Peyer's patch (tissue), 4 donors: Measurements from ENCODE around the gene ADAMTS7. TPM values are rescaled to one million over a fixed set of nuclear protein-coding genes. Genes with fewer than 3 reads are reported as not detected.
"Not testable (repeated sequence)": the region's sequence is repeated elsewhere in the genome, so short reads cannot be mapped to it uniquely, and the experiment has no call there.

Experiments
- DNase-seq, 3 donors: peaks; one replicate each; pipeline ENCODE4 v3.0.0-alpha.2; 2017 to 2019
- H3K27ac ChIP-seq, 4 donors: fragments of 200-600 bp; sonication (generic); one replicate each; pipeline ENCODE4 v1.5.1; 2016 to 2019
- H3K27me3 ChIP-seq, 2 donors: fragments of 200-600 bp; sonication (generic); one replicate each; pipeline ENCODE4 v1.5.1; 2019
- H3K36me3 ChIP-seq, 3 donors: fragments of 200-600 bp; sonication (generic); one replicate each; pipeline ENCODE4 v1.5.1; 2016 to 2019
- H3K4me1 ChIP-seq, 4 donors: fragments of 200-600 bp; sonication (generic); one replicate each; pipeline ENCODE4 v1.5.1; 2016 to 2019
- H3K4me3 ChIP-seq, 4 donors: fragments of 200-600 bp; sonication (generic); 1 replicate in 3 of 4; 2 replicates in 1 of 4; pipeline ENCODE4 v1.5.1; 2016 to 2019; ENCODE audit warnings: mild to moderate bottlenecking in 1 of 4
- H3K9me3 ChIP-seq, 4 donors: fragments of 200-600 bp; sonication (generic); one replicate each; pipeline ENCODE4 v1.5.1; 2016 to 2019; ENCODE audit warnings: mild to moderate bottlenecking in 1 of 4
- CTCF ChIP-seq, 6 experiments: fragments of 450-650 bp in 4 of 6; fragments of 200-600 bp in 2 of 6; sonication (generic) in 1 of 6; IDR thresholded peaks; one replicate each; pipeline ENCODE4 v1.5.1; 2017 to 2019; ENCODE audit warnings: antibody characterized with exemption in 6 of 6, mild to moderate bottlenecking in 3 of 6, moderate library complexity in 1 of 6
- POLR2A ChIP-seq, 2 donors: fragments of 450-650 bp; IDR thresholded peaks; one replicate each; pipeline ENCODE4 v1.5.1; 2017; ENCODE audit warnings: antibody characterized with exemption in 2 of 2, mild to moderate bottlenecking in 2 of 2, moderate library complexity in 2 of 2
- total RNA-seq, 4 donors: library from RNA; depleted of rRNA; stranded (reverse); fragments of >200 nt; gene quantifications; one replicate each; pipeline ENCODE4 v1.1.0, GENCODE V29; 2016

ADAMTS7 gene
- total RNA-seq, 4 donors from 2014 or later = 0.18 to 24.8 (median 2.0) TPM

GRCh38 chr15:78769473-78770225 is 41.6 kb downstream of the ADAMTS7 start:
- H3K27me3 ChIP-seq, H3K27ac ChIP-seq, H3K9me3 ChIP-seq, H3K4me1 ChIP-seq, H3K4me3 ChIP-seq, DNase-seq, H3K36me3 ChIP-seq: not testable (repeated sequence)

GRCh38 chr15:78768531-78769408 is 42.5 kb downstream of the ADAMTS7 start:
- H3K4me1 ChIP-seq = no peaks in the 10 kb centered on the region
- TF ChIP-seq CTCF (IDR thresholded peaks at IDR 0.05) = no peak
- no peak for TF ChIP-seq POLR2A (IDR thresholded peaks at IDR 0.05)
- DNase-seq = no peak
- H3K9me3 ChIP-seq = no peaks in the 10 kb centered on the region
- no peaks in the 10 kb centered on the region for H3K27me3 ChIP-seq
- no peaks in the 10 kb centered on the region for H3K36me3 ChIP-seq
- no peak overlapping the region for H3K4me3 ChIP-seq
- H3K27ac ChIP-seq = no peak overlapping the region

- no peak for TF ChIP-seq CTCF (IDR thresholded peaks at IDR 0.05)
- no peak for TF ChIP-seq POLR2A (IDR thresholded peaks at IDR 0.05)
- DNase-seq = no peak
- H3K4me3 ChIP-seq = no peak overlapping the region
- no peak overlapping the region for H3K27ac ChIP-seq
- no peaks in the 10 kb centered on the region for H3K4me1 ChIP-seq
- no peaks in the 10 kb centered on the region for H3K27me3 ChIP-seq
- no peaks in the 10 kb centered on the region for H3K9me3 ChIP-seq
- H3K36me3 ChIP-seq = no peaks in the 10 kb centered on the region
Measured at GRCh38 chr15:78768096-78768495, 43.2 kb downstream of the ADAMTS7 start.

- DNase-seq = peak in 1 of 3 donors; percentile 41
- TF ChIP-seq CTCF (IDR thresholded peaks at IDR 0.05) (no peak), POLR2A (IDR thresholded peaks at IDR 0.05) (no peak)
- H3K9me3 ChIP-seq = no peaks in the 10 kb centered on the region
Measured at GRCh38 chr15:78767331-78767951, 43.8 kb downstream of the ADAMTS7 start.

GRCh38 chr15:78766641-78767071 is 44.6 kb downstream of the ADAMTS7 start:
- DNase-seq = peak in 2 of 3 donors; percentile 11 to 38
- H3K27ac ChIP-seq, H3K4me1 ChIP-seq, H3K4me3 ChIP-seq, H3K9me3 ChIP-seq, H3K36me3 ChIP-seq, H3K27me3 ChIP-seq: not testable (repeated sequence)

More at GRCh38 chr15:78767331-78767951, 43.8 kb downstream of the ADAMTS7 start:
- H3K4me1 ChIP-seq = no peaks in the 10 kb centered on the region
- no peaks in the 10 kb centered on the region for H3K36me3 ChIP-seq
- H3K4me3 ChIP-seq = no peak overlapping the region
- no peak overlapping the region for H3K27ac ChIP-seq
- H3K27me3 ChIP-seq = no peaks in the 10 kb centered on the region

- Histone ChIP-seq H3K4me1 (peaks cover 0 to 11% (median 2%) of the 10 kb centered on the region in 4 donors), H3K4me3 (no peak overlapping the region), H3K27me3 (no peaks in the 10 kb centered on the region), H3K36me3 (no peaks in the 10 kb centered on the region), H3K9me3 (no peaks in the 10 kb centered on the region), H3K27ac (no peak overlapping the region)
- TF ChIP-seq CTCF (IDR thresholded peaks at IDR 0.05) (no peak), POLR2A (IDR thresholded peaks at IDR 0.05) (no peak)
- peak in 2 of 3 donors; percentile 25 to 46 for DNase-seq
Measured at GRCh38 chr15:78766041-78766440, 45.2 kb downstream of the ADAMTS7 start.

GRCh38 chr15:78765154-78765860 is 46.0 kb downstream of the ADAMTS7 start:
- H3K9me3 ChIP-seq, H3K27ac ChIP-seq, H3K27me3 ChIP-seq, H3K4me3 ChIP-seq, H3K36me3 ChIP-seq: not testable (repeated sequence)
- peaks cover 0 to 16% (median 3%) of the 10 kb centered on the region in 4 donors for H3K4me1 ChIP-seq
- peak in 2 of 3 donors; percentile 27 to 39 for DNase-seq

- H3K9me3 ChIP-seq, H3K36me3 ChIP-seq, H3K27ac ChIP-seq, H3K27me3 ChIP-seq, H3K4me3 ChIP-seq: not testable (repeated sequence)
- peaks cover 0 to 23% (median 6%) of the 10 kb centered on the region in 4 donors for H3K4me1 ChIP-seq
- peak in 2 of 3 donors; percentile 37 to 41 for DNase-seq
Measured at GRCh38 chr15:78764340-78765153, 46.7 kb downstream of the ADAMTS7 start.
